Measurements from ENCODE around the gene DIS3L2.

Gene DIS3L2, protein sequence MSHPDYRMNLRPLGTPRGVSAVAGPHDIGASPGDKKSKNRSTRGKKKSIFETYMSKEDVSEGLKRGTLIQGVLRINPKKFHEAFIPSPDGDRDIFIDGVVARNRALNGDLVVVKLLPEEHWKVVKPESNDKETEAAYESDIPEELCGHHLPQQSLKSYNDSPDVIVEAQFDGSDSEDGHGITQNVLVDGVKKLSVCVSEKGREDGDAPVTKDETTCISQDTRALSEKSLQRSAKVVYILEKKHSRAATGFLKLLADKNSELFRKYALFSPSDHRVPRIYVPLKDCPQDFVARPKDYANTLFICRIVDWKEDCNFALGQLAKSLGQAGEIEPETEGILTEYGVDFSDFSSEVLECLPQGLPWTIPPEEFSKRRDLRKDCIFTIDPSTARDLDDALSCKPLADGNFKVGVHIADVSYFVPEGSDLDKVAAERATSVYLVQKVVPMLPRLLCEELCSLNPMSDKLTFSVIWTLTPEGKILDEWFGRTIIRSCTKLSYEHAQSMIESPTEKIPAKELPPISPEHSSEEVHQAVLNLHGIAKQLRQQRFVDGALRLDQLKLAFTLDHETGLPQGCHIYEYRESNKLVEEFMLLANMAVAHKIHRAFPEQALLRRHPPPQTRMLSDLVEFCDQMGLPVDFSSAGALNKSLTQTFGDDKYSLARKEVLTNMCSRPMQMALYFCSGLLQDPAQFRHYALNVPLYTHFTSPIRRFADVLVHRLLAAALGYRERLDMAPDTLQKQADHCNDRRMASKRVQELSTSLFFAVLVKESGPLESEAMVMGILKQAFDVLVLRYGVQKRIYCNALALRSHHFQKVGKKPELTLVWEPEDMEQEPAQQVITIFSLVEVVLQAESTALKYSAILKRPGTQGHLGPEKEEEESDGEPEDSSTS

DNA sequence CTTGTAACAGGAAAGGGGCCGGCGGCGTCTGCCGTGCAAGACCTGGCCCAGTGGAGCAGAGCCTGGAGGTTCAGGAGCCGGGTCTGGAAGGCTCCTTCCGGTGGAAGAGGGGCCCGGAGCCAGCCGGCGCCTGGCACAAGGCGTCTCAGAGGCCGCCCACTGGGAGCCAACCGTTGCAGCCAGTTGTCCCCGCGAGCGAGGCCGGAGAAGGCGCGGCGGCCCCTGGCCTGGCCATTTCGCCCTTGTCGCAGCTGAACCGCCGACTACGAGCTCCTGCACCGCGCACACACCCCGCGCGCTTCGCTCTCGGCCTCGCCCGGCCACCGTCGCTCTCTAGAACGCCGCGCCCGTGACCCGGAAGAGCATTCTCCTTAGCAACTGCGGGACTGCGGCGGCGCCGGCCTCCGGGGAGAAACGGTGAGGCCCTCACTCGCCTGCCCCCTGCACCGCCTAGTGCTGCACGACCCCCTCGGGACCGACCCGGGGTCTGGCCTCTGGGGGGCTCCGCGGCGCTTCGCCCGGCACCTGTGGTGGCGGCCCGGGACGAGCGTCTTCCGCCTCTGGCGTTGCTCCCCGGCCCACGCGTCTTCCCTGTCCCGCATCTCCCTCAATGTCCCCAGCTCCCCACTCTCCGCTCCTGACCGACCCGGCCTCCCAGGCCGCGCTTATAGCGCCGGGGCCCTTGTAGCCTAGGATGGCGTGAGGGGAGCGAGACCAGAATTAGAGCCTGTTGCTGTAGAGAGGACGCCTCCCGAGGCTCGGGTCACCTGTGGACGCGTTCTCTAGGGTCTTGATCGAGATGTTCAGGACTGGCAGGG is at the start of gene DIS3L2:
DIS3L2 (plus strand) TSS at position 365 of the 818 bp plus-strand sequence. CDS start 53,215 bp downstream, outside the sequence.
- peak; percentile 86 for DNase-seq (ENCODE audit: low spot score)

DNA sequence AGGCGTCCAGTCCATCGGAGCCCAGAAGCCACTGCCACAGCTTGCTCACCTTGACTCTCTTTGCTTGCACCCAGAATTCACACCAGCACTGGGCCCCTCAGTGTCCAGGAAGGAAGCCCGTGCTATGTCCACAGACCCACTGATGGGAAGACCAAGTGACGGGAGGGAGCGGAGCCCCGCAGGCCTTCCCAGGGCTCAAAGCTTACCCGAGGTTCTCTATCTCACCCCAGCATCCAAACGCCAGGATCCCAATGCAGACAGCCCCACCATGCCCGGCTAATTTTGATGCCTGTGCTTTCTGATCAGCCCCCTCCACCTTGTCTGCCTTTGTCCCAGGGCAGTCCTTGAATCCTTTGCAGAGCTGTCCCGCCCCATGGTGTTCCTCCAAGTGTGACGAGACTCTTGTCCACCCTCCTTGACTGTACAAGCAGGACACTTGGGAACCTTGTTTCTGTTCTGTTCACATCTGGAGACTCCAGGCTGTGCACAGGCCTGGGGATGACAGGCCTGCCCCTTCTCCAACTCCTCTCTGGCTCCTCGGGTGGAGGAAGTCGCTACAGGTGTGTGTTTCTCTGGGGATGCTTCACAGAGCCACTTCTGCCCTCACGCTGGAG is 47.3 kb upstream of the DIS3L2 start:
- no peak for DNase-seq (ENCODE audit: low spot score)

DNA sequence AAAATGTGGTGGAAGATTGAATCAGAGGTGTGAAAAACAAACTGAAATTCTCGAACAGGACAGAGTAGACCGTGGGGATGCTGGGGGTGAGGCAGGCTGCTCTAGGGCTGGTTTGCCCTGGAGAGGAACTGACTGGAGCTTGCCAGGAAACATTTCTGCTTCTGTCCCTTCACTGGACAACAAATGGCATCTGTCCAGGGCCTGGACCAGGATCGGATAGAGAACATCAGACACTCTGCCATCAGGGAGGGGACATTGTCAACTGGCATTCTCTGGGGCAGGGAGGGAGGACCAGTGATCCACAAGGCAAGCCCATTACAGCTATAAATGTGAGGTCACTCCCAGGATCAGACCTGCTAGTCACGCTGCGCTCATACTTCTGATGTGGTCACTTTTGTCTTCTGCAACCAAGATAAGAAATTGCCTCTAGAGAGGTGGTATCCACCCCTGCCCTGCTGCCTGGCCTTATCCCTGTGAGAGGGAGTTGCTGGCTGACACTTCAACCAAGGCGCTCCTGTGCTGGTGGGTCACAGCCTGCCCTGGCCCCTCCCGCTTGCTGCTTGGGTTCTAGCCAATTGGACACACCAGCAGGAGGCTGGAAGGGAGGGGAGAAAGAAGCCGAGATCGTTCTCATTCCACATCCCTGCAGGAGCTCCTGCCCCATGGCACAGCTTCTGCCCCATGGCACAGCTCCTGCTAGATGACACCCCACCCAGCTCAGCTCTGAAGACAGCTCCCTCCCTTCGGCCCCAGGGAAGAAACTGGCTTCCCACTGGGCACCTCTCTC is 44.0 kb upstream of the DIS3L2 start:
- DNase-seq (ENCODE audit: low spot score): no peak

DNA sequence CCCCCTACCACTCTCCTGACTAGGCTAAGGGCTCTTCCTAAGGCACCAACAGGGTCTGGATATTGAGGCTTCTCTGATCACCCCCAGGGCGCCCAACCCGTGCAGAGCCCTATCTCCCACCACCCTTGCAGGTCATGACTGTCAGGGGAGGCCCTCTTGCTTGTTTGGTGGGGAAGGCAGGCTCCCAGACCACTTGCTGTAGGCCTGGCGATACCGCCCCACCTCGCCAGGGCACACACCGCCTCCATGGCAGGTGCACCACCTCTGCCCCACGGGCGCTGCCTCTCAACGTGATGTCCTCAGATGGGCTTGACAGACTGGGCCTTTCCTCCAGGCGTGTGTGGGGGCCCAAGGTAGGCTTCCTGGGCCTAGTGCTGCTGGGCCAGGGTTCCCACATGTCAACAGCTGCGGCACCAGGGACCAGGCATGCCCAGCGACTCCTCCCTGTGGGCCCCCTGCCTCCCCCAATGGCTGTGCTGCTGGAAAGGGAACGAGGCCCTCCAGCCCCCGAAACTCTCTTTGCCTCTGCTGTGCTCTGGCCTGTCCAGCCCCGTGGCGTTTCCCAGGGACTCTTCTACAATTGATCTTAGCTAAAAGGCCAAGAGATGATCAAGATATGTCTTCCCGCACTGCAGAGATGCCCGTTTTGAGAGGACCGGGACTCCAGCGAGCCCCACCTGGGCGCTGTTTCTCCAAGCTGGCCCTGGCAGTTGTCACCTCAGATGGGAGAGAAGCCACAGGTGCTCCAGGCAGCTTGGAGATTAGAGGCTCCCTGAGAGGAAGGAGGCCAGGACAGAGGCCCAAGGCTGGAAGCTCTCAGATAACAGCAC is 42.8 kb upstream of the DIS3L2 start:
- no peak for DNase-seq (ENCODE audit: low spot score)

DNA sequence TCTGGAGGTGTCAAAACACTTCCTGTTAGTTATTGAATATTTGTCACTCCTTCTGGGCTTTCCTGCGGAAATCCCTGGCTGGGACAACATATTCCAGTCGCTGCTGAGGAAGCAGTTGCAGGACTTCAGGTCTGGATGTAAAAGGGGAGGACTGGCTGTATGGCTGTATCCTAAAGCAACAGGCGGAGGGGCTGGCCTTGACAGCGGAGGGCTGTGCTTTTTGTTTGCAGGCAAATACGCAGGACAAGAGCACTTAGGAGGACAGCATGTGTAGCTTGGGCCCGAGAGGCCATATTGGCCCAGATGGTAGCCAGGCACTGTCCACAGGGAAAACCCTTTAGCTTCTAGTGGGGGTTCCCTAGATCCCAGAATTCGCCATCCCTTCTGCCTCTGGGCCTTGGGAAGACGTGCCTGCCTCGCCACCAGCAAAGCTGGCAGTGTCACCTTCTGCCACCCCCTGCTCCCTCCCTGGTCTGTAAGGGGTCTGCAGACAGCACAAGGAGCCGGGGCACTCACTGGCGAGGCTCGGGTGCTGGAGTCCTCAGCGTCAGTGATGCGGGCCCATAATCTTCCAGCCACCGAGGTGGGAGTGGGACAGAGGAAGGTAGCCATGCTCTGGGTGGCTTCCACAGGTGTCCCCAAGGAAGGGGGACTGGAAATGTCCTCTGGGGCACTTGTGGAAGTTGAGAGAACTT is 42.0 kb upstream of the DIS3L2 start:
- no peak for DNase-seq (ENCODE audit: low spot score)

DNA sequence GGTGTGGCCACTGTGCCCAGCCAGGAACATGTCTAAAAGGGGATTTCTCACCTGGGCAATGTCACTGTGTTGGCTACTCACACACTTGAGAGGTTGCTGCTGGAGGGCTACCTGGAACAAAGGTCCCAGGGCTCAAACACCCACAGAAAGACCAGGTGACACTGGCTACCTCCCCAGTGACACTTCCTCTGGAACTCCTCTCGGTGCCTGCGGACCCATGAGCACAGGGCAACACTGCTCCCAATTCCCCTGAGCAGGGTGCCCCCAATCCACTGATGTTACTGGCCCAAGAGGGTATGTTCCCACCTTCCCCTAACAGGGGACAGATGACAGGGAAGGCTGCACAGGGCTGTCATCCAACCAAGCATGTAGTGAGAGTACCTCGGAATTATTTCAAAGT is 41.1 kb upstream of the DIS3L2 start:
- no peak for DNase-seq (ENCODE audit: low spot score)

DNA sequence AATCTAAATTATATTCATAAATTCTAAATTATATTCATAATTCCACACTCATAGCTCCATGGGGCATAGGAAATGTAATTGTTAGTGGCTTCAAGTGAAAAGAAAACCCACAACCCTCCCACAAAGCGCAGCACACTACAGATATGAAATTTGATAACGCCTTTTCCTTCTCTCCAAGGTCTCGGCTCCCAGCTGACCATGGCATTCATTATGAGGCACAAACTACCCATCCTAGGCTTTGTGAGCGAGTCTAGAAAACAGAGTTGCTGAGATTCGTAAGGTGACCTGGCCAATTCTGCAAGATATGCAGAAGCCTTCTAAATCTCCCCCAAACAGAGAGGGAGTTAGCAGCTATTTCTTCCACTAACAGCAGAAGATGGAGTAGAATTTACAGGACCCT is 40.7 kb upstream of the DIS3L2 start:
- no peak for DNase-seq (ENCODE audit: low spot score)

DNA sequence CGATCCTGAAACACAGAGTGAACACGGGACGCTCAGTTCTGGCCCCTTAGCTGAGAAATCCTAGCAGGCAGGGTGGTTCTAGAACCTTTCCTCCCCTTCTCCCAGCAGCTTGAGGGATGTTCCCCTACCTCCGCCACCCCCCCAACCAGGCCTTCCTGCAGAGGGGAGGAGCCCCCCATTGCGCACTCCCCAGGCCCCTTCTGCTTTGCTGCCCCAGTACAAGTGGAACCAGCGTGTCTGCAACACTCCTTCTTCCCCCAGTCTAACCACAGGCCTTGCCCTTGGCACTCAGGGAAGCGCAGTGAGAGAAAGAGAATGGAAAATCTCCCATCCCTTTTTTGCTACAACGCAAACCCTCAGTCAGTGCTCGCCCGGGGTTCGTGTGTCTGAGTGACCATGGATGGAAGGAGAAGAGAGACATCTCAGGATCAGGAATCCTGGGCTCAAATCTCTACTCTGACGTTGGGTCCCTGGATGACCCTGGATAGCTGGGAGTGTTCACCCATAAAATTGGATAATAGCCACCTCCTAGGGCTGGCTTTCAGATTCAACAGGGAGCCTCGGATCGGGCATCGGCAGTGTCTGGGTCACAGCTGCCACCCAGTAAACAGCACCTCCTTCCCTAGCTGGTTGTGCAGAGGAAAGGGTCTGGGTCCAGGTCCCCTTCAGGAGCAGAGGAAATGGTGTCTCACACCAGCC is 39.1 kb upstream of the DIS3L2 start:
- DNase-seq (ENCODE audit: low spot score): no peak

DNA sequence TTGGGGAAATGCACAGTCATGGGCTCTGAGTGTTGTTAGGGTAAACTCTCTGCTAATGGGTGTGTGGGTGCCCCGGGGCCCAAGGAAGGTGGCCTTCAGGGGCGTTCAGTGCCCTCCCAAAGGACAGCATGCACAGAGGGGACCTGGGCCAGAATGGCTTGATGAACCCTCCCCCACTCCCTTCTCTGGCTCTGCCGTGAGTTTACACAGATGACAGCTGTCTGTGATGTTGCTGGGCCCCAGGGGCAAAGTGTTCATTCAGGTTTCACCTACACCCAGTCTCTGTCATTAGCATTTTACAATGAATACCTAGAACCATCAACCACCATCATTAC is 38.5 kb upstream of the DIS3L2 start:
- no peak for DNase-seq (ENCODE audit: low spot score)

DNA sequence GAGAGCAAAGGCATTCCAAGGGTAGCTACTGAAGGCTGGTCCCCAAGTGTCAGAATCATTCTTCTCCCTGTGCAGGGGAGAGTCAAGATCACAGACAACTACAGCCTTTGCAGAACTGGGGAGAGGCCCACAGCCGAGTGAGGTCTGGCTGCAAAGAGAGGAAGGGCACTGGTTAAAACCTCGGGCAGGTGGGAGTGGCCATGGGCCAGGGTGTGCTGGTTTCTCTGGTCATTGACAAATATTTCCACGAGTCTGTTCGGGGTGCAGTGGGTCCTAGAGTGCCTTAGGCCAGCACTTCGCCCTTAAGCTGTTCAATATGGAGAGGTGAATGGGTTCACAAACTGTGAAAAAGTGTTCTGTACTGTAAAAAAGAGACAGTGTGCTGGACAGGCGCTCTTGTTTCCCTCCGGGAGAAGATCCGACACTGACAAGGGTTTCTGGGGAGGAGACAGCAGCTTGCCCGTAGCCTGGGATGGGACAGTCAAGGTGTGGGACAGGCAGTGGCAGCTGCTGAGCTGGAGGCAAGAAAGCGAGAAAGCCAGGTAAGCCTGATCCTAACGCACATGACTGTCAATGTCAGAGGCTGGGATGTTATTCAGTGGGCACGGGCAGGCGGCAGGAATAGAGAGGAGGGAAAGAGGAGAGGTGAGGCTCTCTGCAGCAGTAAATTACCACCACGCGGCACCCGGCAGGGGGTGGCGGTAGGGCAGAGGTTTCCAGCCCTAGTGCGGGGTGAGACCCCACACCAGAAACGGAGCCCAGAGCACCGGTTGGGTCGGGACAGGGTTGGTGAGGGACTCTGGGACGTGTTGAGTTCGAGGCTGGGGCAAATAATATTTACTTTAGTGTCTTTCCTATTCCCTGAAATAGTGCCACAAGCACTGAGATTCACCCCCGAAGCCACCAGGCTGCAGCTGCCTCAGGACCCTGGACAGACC is 37.3 kb upstream of the DIS3L2 start:
- DNase-seq (ENCODE audit: low spot score): no peak

DNA sequence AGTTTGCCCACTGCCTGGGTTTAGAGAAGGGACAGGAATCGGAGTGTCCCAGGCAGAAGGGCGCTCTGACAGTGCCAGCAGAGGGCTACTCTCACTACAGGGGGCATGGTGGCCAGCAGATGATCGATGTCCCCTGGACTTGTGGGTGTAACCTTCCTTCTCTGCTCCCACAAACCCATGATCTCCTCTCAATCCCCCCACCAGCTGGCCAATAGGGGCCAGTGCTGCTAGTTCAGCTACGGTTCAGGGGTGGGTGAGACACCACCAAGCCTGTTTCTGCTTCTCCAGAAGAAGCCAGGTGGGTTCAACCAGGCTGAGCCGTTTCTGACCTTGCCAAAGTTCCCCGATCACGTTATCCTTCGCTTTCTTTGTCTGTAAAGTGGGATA is 36.6 kb upstream of the DIS3L2 start:
- no peak for DNase-seq (ENCODE audit: low spot score)

DNA sequence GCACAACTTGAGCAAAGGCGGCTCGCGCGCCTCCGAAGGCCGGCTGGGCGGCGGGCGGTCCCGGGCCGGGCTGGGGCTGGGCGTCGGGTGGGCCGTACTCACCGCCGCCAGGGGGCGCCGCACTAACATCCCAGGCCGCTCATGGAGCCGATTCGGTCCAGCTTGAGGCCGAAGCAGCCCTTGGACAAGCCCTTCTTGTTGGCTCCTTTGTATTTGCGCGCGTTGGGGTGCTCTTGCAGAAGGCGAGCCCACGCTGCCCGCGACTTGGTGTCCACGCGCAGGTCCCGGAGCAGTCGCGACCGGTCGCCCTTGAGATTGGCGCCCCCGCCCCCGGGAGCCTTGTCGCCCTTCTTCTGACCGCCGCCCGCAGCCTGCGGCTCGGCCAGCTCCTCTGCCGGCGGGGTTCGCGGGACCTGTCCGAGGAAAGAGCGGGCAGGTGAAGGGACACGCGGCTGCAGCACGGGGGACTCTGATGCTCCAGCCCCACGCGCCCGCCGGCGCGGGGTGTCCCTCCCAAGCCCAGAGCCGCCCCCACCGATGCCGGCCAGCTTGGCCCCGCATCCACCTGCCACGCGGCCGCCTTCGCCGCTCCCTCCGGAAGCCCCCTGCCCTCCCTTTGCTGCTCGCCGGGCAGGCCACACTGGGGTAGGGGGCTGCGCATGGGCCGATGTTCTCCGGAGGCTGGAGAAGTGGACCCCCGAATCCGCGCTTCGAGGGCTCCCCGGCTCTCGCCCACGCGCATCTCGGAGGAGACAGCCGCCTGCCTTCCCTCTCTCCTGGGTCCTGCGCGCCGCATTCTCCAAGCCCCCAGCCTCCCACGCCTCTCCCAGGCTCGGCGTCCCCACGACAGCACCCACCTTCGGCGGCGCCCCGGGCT is 36.0 kb upstream of the DIS3L2 start:
- DNase-seq (ENCODE audit: low spot score): peak; percentile 94

DNA sequence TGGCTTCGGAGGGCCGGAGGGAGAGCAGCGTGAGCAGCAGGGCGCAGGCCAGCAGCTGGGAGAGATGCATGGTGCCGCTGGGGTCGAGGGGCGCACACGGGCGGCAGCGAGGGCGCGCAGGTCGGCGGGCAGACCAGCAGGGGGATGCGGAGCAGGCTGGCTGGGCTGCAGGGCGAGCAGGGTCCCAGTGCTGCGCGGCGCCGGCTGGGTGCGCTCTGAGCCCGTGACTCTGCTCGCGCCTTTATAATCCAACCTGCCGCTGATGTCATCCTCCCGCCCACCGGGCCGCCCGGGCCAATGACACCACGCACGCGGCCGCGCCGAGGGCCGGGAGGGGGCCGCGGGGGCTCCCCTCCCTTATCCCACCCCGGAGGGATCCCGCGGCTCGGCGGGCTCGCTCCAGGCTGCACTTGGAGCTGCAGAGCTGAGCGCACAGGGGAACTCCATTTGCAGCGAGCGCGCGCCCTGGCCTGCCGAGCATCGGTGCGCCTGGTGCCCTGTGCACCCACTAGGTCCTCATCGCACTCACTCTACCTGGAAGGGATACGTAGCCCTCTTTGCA is 35.3 kb upstream of the DIS3L2 start, which contains the start of gene NPPC:
NPPC (minus strand) TSS at position 217 of the 562 bp plus-strand sequence; CDS start at position 70, 147 bp downstream.
- DNase-seq (ENCODE audit: low spot score): no peak

DNA sequence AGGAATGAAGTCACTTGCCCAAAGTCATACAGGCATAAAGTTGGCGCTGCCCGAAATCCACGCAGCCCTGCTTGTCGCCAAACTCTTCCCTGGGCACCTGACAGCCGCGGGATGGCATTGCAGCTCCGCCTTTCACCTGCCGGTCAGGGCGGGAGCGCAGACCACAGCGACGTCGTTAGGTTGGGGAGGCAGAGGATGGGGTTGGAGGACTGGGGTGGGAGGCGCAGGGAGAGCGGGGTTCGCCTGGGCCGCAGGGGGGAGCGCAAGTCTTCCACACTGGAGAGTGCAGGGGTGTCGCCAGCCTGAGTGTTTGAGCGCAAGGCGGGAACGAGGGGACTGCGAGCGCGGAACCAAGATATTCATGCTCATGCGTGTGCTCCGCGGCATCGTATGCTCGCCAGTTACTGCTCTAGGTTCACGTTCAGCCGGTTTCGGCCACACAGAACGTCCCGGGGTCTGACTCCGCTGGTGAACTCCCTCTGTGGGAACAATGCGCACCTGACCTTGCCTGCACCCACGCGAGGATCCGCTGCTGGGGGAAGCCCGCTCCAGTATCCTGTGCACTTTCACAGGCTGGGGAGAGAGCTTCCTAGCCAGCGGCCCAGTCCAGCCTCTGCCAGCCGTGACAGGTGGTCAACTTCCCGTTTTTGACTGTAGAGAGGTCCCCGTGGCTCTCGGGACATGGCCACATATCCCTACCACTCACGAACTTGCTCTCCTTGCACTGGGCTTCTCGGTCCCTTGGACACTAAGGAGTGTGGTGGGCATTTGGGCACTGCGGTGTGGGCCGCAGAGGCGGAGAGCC is 34.5 kb upstream of the DIS3L2 start:
- no peak for DNase-seq (ENCODE audit: low spot score)

DNA sequence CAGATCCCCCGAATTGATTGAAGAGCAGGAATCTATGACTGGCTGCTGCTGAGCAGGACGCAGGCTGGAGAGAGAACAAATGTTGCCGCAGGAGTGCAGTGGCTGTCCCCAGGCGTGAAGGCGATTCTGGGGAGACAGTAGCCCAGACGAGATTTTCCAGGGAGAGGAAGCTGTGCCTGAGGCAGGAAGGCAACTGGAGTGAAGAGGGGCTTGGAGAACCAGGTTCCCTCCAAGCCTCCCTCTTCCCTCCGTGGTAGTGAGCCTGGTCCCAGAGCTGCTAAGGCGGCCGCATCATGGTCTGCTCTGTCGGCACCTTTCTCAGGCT is 34.0 kb upstream of the DIS3L2 start:
- no peak for DNase-seq (ENCODE audit: low spot score)

DNA sequence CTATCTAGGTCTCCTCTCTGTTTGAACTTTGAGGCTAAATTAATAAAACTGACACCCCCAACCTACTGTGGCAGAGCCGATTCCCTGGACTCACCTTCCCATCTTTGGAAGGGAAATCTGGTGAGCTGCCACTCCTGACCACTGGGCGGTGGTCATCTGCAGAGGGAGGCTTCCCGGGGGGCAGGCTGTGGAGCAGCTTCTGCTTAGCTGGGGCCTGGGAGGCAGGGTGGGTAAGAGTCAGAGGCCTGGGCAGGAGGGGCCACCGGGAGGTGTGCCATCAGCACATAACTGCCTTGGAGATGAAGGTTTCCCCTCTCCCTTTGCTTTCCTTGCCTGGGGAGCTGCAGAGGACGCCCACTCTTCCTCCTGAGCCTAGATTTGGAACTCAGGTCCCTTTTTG is 33.0 kb upstream of the DIS3L2 start:
- no peak for DNase-seq (ENCODE audit: low spot score)

Measured in hepatic stellate cell (primary cell).